Measurements from ENCODE around the gene C2CD4C. TPM values are rescaled to one million over a fixed set of nuclear protein-coding genes. Genes with fewer than 3 reads are reported as not detected.

The C2CD4C gene
- total and polyA plus RNA-seq, 2 donors from 2014 or later = 0.99 to 1.9 TPM

GRCh38 chr19:408441-408901 lies 476 bp downstream of the C2CD4C start:
- Histone ChIP-seq H3K9me3 (ENCODE audit: control insufficient read depth in 2 of 3, insufficient read depth in 1 of 3, low read length in 3 of 3) (no peaks in the 10 kb centered on the region), H3K4me3 (ENCODE audit: low read length in 3 of 3) (no peak overlapping the region), H3K27ac (ENCODE audit: low read depth in 2 of 2, low read length in 2 of 2) (no peak overlapping the region), H3K9ac (ENCODE audit: low read length in 3 of 3) (no peak overlapping the region), H3K4me1 (ENCODE audit: control insufficient read depth in 2 of 3, insufficient read depth in 2 of 3, low read depth in 1 of 3, low read length in 3 of 3) (peaks cover 0 to 3% (median 0%) of the 10 kb centered on the region in 3 donors), H3K36me3 (ENCODE audit: control insufficient read depth in 2 of 3, insufficient read depth in 3 of 3, low read length in 3 of 3) (no peaks in the 10 kb centered on the region), H3K27me3 (ENCODE audit: control insufficient read depth, insufficient read depth, low read length) (no peaks in the 10 kb centered on the region)
- FAIRE-seq (no peak), DNase-seq (peak; percentile 41 to 85 (median 52))
- intact Hi-C loops (cut with DNase I) = no loop called here
- no peak for TF ChIP-seq CTCF (IDR thresholded peaks at IDR 0.05; ENCODE audit: borderline replicate concordance, extremely low read depth, insufficient read depth)

GRCh38 chr19:407511-408440 lies 1.2 kb downstream of the C2CD4C start:
- Histone ChIP-seq H3K36me3 (ENCODE audit: control insufficient read depth in 2 of 3, insufficient read depth in 3 of 3, low read length in 3 of 3) (no peaks in the 10 kb centered on the region), H3K27ac (ENCODE audit: low read depth in 2 of 2, low read length in 2 of 2) (no peak overlapping the region), H3K9ac (ENCODE audit: low read length in 3 of 3) (no peak overlapping the region), H3K27me3 (ENCODE audit: control insufficient read depth, insufficient read depth, low read length) (no peaks in the 10 kb centered on the region), H3K9me3 (ENCODE audit: control insufficient read depth in 2 of 3, insufficient read depth in 1 of 3, low read length in 3 of 3) (no peaks in the 10 kb centered on the region), H3K4me1 (ENCODE audit: control insufficient read depth in 2 of 3, insufficient read depth in 2 of 3, low read depth in 1 of 3, low read length in 3 of 3) (peaks cover 0 to 3% (median 0%) of the 10 kb centered on the region in 3 donors), H3K4me3 (ENCODE audit: low read length in 3 of 3) (no peak overlapping the region)
- intact Hi-C loops (cut with DNase I) = no loop called here
- DNase-seq (peak in 2 of 5 donors; percentile 58 to 62), FAIRE-seq (no peak)
- TF ChIP-seq CTCF (IDR thresholded peaks at IDR 0.05; ENCODE audit: borderline replicate concordance, extremely low read depth, insufficient read depth) = no peak

- Histone ChIP-seq H3K27ac (ENCODE audit: low read depth in 2 of 2, low read length in 2 of 2) (no peak overlapping the region), H3K27me3 (ENCODE audit: control insufficient read depth, insufficient read depth, low read length) (no peaks in the 10 kb centered on the region), H3K9ac (ENCODE audit: low read length in 3 of 3) (no peak overlapping the region), H3K36me3 (ENCODE audit: control insufficient read depth in 2 of 3, insufficient read depth in 3 of 3, low read length in 3 of 3) (no peaks in the 10 kb centered on the region), H3K4me1 (ENCODE audit: control insufficient read depth in 2 of 3, insufficient read depth in 2 of 3, low read depth in 1 of 3, low read length in 3 of 3) (peaks cover 0 to 3% (median 0%) of the 10 kb centered on the region in 3 donors), H3K4me3 (ENCODE audit: low read length in 3 of 3) (no peak overlapping the region), H3K9me3 (ENCODE audit: control insufficient read depth in 2 of 3, insufficient read depth in 1 of 3, low read length in 3 of 3) (no peaks in the 10 kb centered on the region)
- TF ChIP-seq CTCF (IDR thresholded peaks at IDR 0.05; ENCODE audit: borderline replicate concordance, extremely low read depth, insufficient read depth) = no peak
- peak in 2 of 5 donors; percentile 64 to 70 for DNase-seq
- FAIRE-seq = no peak
- intact Hi-C loops (cut with DNase I) = no loop called here
These were observed 1.9 kb downstream of the C2CD4C start for GRCh38 chr19:406971-407510.

All from kidney (tissue), 14 donors.